ENCODE results near the gene ADCY5. TPM values are rescaled to one million over a fixed set of nuclear protein-coding genes. Genes with fewer than 3 reads are reported as not detected.

ADCY5 gene
- total RNA-seq, 4 donors from 2014 or later = 14.0 to 86.8 (median 41.5) TPM

DNA sequence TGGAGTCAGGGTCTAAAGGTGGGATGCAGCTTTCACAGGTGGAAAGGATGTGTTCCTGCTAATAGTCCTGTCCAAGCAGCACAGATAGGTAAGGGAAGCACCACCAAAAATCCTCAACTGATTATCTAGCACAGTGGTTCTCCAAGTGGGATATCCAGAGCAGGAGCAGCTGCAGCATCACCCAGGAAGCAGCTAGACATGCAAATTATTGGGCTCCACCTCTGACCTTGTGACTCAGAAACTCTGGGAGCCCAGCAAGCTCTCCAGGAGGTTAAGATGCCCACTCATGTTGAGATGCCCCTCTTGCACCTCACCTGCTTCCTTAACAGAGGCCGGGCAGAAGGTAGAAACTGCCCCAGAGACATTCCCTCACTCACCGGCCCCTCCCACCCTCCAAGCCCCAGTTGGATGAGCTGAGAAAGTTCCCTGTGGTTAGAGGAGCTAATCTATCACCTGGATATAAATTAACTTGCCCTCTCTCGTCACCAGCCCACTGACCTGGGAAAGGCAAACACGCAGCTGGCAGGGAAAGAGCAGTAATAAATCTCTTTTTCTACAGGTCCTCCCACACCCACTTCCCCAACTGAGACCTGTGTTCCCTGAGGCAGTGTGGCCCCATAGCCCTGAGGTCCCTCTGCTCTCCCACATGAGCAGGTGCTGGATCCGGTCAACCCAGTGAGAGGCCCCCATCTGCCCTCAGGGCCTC, 39.3 kb downstream of the ADCY5 start:
- DNase-seq (ENCODE audit: low spot score) = no peak

DNA sequence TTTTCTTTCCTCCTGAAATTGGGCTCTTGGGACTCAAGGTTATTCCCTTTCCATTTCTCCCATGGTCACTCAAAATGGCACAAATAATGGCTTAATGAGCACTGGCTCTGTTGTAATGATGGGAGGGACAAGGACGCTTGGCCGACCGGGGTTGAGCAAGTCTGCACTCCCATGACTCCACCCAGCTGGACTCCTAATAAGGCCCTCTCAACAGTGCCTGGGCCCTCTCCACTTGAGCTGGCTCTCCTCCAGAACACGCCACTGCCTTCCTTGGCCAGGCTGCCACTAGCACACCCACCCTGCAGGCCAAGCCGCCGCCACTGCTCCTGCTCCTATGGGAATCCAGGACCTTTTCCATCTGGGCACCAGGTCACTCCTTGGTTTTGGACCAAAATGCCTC, 42.3 kb downstream of the ADCY5 start:
- TF ChIP-seq, protein P1, sequence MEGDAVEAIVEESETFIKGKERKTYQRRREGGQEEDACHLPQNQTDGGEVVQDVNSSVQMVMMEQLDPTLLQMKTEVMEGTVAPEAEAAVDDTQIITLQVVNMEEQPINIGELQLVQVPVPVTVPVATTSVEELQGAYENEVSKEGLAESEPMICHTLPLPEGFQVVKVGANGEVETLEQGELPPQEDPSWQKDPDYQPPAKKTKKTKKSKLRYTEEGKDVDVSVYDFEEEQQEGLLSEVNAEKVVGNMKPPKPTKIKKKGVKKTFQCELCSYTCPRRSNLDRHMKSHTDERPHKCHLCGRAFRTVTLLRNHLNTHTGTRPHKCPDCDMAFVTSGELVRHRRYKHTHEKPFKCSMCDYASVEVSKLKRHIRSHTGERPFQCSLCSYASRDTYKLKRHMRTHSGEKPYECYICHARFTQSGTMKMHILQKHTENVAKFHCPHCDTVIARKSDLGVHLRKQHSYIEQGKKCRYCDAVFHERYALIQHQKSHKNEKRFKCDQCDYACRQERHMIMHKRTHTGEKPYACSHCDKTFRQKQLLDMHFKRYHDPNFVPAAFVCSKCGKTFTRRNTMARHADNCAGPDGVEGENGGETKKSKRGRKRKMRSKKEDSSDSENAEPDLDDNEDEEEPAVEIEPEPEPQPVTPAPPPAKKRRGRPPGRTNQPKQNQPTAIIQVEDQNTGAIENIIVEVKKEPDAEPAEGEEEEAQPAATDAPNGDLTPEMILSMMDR (IDR thresholded peaks at IDR 0.05) = no peak
- ATAC-seq (ENCODE audit: low FRiP score) (peak; percentile 15), DNase-seq (ENCODE audit: low spot score) (no peak)

More for the DNA sequence above, 39.3 kb downstream of the ADCY5 start:
- no peak for ATAC-seq (ENCODE audit: low FRiP score)
- TF ChIP-seq, protein P1 (IDR thresholded peaks at IDR 0.05) = no peak

DNA sequence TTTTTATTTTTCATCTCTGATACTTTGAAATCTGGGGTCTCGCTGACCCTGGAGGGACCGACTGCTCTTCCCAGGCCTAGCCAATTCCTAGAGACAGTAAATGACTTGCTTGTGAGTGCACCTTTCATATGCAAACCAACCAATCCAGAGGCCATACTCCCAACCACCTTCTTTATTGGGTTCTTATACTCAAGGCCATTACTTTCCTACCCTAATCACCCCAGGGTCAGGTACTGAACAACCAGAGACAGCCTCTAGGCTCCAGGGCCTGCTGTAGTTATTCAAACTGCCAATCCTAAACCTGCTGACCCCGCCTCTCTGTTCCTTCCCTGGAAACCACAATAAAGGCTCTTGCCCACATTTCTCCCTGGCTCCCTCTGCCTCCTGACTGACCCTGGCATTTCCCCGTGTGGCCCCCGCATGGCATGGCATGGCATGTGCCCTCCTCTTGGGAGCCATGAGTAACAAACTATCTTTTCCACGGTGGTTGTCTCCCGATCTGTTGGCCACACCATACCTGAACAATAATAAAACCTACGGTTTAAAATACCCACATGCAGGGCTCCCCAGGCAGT, 42.9 kb downstream of the ADCY5 start:
- ATAC-seq (ENCODE audit: low FRiP score) (no peak), DNase-seq (ENCODE audit: low spot score) (no peak)
- TF ChIP-seq, protein P1 (IDR thresholded peaks at IDR 0.05) = no peak

- no peak for ATAC-seq (ENCODE audit: low FRiP score)
- no peak for DNase-seq (ENCODE audit: low spot score)
- TF ChIP-seq, protein P1 (IDR thresholded peaks at IDR 0.05) = no peak
Measured at GRCh38 chr3:123405021-123405420, 43.9 kb downstream of the ADCY5 start.

GRCh38 chr3:123404391-123404790, 44.5 kb downstream of the ADCY5 start:
- TF ChIP-seq, protein P1 (IDR thresholded peaks at IDR 0.05) = no peak
- ATAC-seq (ENCODE audit: low FRiP score) (no peak), DNase-seq (ENCODE audit: low spot score) (no peak)

DNA sequence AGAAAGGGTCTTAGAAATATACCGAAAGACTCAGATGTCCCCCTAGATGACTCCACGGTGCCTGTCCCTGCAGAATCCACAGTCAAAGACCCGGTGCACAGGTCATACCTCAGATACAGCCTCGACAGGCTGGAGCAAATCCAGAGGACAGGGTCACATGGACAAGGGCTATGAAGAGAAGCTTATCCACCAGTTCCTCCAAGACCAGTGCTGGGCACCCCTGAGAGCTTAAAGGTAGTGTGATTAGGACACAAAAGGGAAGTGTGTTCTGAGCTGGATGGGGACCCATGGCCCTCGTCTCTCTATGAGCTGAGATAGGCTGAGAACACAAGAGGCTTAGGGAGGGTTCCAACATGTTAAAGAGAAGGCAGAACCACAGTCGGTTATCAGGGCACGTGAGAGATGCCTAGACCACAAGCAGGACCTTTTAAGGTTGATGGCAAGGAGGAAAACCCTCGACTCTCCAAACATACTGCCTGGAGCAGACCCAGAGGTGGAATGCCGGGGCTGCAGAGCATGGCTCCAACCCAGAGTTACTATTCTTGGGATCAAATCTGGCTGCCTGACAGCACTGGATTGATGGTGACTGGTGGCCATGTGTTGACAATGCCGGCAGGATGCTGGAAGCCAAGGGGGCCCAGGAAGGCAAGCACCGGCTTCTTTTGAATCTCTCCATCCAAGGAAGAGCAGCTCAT, 46.9 kb downstream of the ADCY5 start:
- ATAC-seq (ENCODE audit: low FRiP score) (no peak), DNase-seq (ENCODE audit: low spot score) (no peak)
- TF ChIP-seq, protein P1 (IDR thresholded peaks at IDR 0.05) = no peak
